Esophagus muscularis mucosa (tissue), 4 donors: Measurements from ENCODE around the gene MEIOSIN. TPM values are rescaled to one million over a fixed set of nuclear protein-coding genes. Genes with fewer than 3 reads are reported as not detected.
"Not testable (repeated sequence)": the region's sequence is repeated elsewhere in the genome, so short reads cannot be mapped to it uniquely, and the experiment has no call there.

ENCODE experiments used
- DNase-seq: peaks from one replicate; pipeline ENCODE4 v3.0.0-alpha.2; 2017; ENCODE audit errors: extremely low spot score
- H3K27ac ChIP-seq, 4 donors: fragments of 200-600 bp; sonication (generic); replicated peaks in 1 of 4; 1 replicate in 3 of 4; 2 replicates in 1 of 4; pipeline ENCODE4 v1.5.1; 2016 to 2019; ENCODE audit warnings: mild to moderate bottlenecking in 1 of 4
- H3K27me3 ChIP-seq, 4 donors: fragments of 200-600 bp; sonication (generic); one replicate each; pipeline versions ENCODE4 v1.5.1 to v1.6.0; 2016 to 2019
- H3K36me3 ChIP-seq, 4 donors: fragments of 200-600 bp; sonication (generic); one replicate each; pipeline ENCODE4 v1.5.1; 2016 to 2019
- H3K4me1 ChIP-seq, 4 donors: fragments of 200-600 bp; sonication (generic); one replicate each; pipeline ENCODE4 v1.5.1; 2016 to 2019
- H3K4me3 ChIP-seq, 4 donors: fragments of 200-600 bp; sonication (generic); 1 replicate in 2 of 4; 2 replicates in 2 of 4; pipeline ENCODE4 v1.5.1; 2016 to 2019; ENCODE audit warnings: mild to moderate bottlenecking in 4 of 4, moderate library complexity in 1 of 4
- H3K9me3 ChIP-seq, 4 donors: fragments of 200-600 bp; sonication (generic); 1 replicate in 3 of 4; 2 replicates in 1 of 4; pipeline ENCODE4 v1.5.1; 2016 to 2019
- EP300 ChIP-seq: sonication (generic); formaldehyde crosslinking; IDR thresholded peaks from one replicate; pipeline ENCODE4 v1.6.1; 2017; ENCODE audit warnings: antibody characterized with exemption
- POLR2A ChIP-seq: fragments of 450-650 bp; IDR thresholded peaks from one replicate; pipeline ENCODE4 v1.6.1; 2017; ENCODE audit warnings: antibody characterized with exemption, moderate library complexity, mild to moderate bottlenecking, low read depth
- POLR2AphosphoS5 ChIP-seq, 2 donors: sonication (generic); formaldehyde crosslinking; IDR thresholded peaks; one replicate each; pipeline ENCODE4 v1.6.1; 2017; ENCODE audit warnings: antibody characterized with exemption in 2 of 2
- WGBS: methylation state at CpG from one replicate; pipeline ENCODE4 v1.1.5; 2018; 5-methylcytosine and 5-hydroxymethylcytosine counted together
- intact Hi-C: fragments of 100-400 bp; cut with DNase I; formaldehyde crosslinking; loops from one replicate; pipeline ENCODE4 v1.15.1; 2023
- total RNA-seq, 4 donors: library from RNA; depleted of rRNA; stranded (reverse); fragments of >200 nt; gene quantifications; one replicate each; pipeline versions ENCODE4 v1.1.0 to v1.2.1, GENCODE V29; 2016
- TF ChIP-seq, protein P1 (sequence below), 3 experiments: fragments of 200-600 bp in 2 of 3; fragments of 450-650 bp in 1 of 3; sonication (generic) in 2 of 3; IDR thresholded peaks; one replicate each; pipeline ENCODE4 v1.5.1; 2017 to 2019; ENCODE audit warnings: antibody characterized with exemption in 3 of 3, mild to moderate bottlenecking in 2 of 3, moderate library complexity in 1 of 3

MEIOSIN gene
- total RNA-seq, 4 donors from 2014 or later: not detected

DNA sequence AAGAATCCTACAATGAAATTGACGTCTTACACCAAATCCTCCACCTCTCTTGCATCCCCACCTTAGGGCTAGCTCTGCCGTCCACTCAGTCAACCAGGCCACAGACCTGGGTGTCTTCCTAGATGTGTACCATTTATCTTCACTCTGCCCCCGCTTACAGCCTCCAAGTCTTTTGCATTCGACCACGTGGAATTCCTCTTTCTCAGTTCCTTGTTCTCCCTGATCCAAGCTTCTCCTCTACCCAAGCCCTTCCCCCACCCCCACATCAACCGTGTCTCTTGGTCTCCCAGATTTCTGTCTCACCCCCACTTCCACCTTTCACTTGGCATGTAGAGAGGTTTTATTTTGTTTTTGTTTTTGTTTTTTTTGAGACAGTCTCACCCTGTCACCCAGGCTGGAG lies 60.6 kb downstream of the MEIOSIN start:
- Histone ChIP-seq H3K4me1 (peaks cover 25 to 38% (median 29%) of the 10 kb centered on the region in 4 donors), H3K36me3 (peaks cover 5 to 22% (median 21%) of the 10 kb centered on the region in 4 donors), H3K9me3 (no peaks in the 10 kb centered on the region), H3K4me3 (no peak overlapping the region), H3K27me3 (no peaks in the 10 kb centered on the region), H3K27ac (no peak overlapping the region)
- no peak for DNase-seq
- intact Hi-C loops: no loop called here
- TF ChIP-seq POLR2A: no peak
- TF ChIP-seq, protein P1, sequence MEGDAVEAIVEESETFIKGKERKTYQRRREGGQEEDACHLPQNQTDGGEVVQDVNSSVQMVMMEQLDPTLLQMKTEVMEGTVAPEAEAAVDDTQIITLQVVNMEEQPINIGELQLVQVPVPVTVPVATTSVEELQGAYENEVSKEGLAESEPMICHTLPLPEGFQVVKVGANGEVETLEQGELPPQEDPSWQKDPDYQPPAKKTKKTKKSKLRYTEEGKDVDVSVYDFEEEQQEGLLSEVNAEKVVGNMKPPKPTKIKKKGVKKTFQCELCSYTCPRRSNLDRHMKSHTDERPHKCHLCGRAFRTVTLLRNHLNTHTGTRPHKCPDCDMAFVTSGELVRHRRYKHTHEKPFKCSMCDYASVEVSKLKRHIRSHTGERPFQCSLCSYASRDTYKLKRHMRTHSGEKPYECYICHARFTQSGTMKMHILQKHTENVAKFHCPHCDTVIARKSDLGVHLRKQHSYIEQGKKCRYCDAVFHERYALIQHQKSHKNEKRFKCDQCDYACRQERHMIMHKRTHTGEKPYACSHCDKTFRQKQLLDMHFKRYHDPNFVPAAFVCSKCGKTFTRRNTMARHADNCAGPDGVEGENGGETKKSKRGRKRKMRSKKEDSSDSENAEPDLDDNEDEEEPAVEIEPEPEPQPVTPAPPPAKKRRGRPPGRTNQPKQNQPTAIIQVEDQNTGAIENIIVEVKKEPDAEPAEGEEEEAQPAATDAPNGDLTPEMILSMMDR (IDR thresholded peaks at IDR 0.05): no peak
- no peak for TF ChIP-seq POLR2AphosphoS5 (IDR thresholded peaks at IDR 0.05)
- no peak for TF ChIP-seq EP300
- 47% methylated on average over 6 of the region's 6 CpGs for WGBS

DNA sequence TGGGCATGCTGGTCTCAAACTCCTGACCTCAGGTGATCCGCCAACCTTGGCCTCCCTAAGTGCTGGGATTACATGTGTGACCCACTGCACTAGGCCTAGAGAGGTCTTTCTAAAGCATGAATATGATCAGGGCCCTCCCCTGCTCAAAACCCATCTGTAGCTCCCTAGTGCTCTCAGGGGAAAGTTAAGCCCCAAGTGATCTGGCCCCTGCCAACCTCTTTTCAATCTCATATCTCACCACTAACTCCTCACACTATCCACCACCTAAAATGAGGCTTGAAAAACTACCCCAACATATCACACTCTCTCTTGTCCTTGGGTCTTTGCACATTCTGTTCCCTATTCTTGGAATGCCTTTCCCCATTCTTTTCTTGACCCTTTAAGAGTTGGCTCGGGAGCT lies 61.4 kb downstream of the MEIOSIN start:
- 88% methylated on average over 2 of the region's 2 CpGs for WGBS
- no peak for DNase-seq
- TF ChIP-seq EP300 (no peak), POLR2A (no peak), POLR2AphosphoS5 (IDR thresholded peaks at IDR 0.05) (no peak)
- TF ChIP-seq, protein P1 (IDR thresholded peaks at IDR 0.05): no peak
- intact Hi-C loops: no loop called here
- Histone ChIP-seq H3K27ac (no peak overlapping the region), H3K4me1 (peaks cover 27 to 46% (median 35%) of the 10 kb centered on the region in 4 donors), H3K9me3 (no peaks in the 10 kb centered on the region), H3K27me3 (no peaks in the 10 kb centered on the region), H3K36me3 (peaks cover 0 to 14% (median 13%) of the 10 kb centered on the region in 4 donors), H3K4me3 (no peak overlapping the region)

DNA sequence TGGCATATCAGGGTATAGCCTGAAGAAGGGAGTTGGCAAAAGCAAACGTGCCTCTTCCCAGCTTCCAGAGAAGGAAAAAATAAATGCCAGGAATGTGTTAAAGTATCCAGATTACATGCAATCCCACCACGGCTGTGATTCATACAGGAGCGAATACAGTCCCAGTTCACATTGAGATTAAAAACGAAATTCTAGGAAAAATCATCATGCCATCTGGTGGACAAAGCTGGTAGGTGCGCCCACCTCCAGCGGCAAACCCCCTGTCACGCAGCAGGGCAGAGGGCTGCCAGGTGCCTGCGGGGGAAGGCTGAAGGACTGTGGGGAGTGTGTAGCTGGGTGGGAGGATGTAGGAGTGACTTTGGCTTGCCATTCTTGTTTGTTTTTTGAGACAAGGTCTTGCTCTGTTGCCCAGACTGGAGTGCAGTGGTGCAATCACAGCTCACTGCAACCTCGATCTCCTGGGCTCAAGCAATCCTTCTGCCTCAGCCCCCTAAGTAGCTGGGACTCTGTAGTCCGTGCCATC lies 65.8 kb downstream of the MEIOSIN start:
- H3K4me1 ChIP-seq: peaks cover 6 to 12% (median 10%) of the 10 kb centered on the region in 4 donors
- H3K27ac ChIP-seq: peak overlapping the region in 1 of 4 donors; percentile 34
- WGBS: 7% methylated on average over 10 of the region's 10 CpGs
- TF ChIP-seq EP300 (no peak), POLR2AphosphoS5 (IDR thresholded peaks at IDR 0.05) (peak; percentile 23 to 69), POLR2A (no peak)
- TF ChIP-seq, protein P1 (IDR thresholded peaks at IDR 0.05): peak; percentile 91 to 96 (median 95)
- H3K4me3 ChIP-seq: no peak overlapping the region
- no peaks in the 10 kb centered on the region for H3K9me3 ChIP-seq
- intact Hi-C loops: loop anchor here (1.0 kb wide), 1 partner anchor 30 kb away; the partner anchor contains the start of gene SIX5
- H3K36me3 ChIP-seq: no peaks in the 10 kb centered on the region
- DNase-seq: no peak
- H3K27me3 ChIP-seq: no peaks in the 10 kb centered on the region

DNA sequence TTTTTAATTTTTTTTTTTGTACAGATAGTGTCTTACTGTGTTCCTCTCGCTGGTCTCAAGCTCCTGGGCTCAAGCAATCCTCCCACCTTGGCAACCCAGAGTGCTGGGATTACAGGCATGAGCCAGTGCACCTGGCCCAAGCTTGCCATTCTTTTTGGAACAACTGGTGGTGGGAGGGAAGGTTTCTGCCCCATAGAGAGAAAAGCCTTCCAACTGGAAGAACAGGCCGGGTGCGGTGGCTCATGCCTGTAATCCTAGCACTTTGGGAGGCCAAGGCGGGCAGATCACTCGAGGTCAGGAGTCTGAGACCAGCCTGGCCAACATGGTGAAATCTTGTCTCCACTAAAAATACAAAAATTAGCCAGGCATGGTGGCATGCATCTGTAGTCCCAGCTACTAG lies 66.3 kb downstream of the MEIOSIN start:
- H3K27me3 ChIP-seq, H3K36me3 ChIP-seq, DNase-seq, H3K27ac ChIP-seq, H3K4me3 ChIP-seq, H3K9me3 ChIP-seq: not testable (repeated sequence)
- intact Hi-C loops: loop anchor here (1.0 kb wide), 1 partner anchor 30 kb away; the partner anchor contains the start of gene SIX5
- 86% methylated on average over 5 of the region's 5 CpGs for WGBS
- H3K4me1 ChIP-seq: peaks cover 6 to 12% (median 10%) of the 10 kb centered on the region in 4 donors

DNA sequence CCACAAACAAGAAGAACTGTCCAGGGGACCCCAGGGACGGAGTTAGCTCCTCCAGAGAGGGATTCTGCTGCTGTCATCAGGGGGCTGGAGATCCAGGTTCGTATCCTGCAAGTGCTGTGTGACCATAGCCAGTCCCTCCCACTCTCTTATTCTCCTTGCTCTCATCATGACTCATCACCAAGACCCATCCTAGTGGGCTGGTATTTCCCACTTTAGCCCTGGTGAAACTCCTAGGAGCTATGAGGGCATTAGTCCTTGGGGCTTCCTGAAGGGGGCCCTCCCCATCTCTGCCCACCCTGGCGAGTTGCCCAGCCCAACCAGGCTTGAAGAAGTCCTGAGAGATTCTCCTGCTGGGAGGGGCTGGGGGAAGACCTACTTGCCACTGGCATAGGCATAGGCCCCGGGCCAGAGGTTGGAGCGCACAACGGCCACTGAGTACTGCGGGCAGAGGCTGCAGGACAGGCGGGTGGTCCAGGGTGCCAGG lies 66.9 kb downstream of the MEIOSIN start:
- H3K9me3 ChIP-seq: no peaks in the 10 kb centered on the region
- DNase-seq: no peak
- TF ChIP-seq EP300: no peak
- TF ChIP-seq, protein P1 (IDR thresholded peaks at IDR 0.05): no peak
- TF ChIP-seq POLR2A: no peak
- no peak for TF ChIP-seq POLR2AphosphoS5 (IDR thresholded peaks at IDR 0.05)
- no peaks in the 10 kb centered on the region for H3K36me3 ChIP-seq
- H3K27ac ChIP-seq: no peak overlapping the region
- intact Hi-C loops: no loop called here
- no peak overlapping the region for H3K4me3 ChIP-seq
- WGBS: 91% methylated on average over 7 of the region's 8 CpGs
- peaks cover 6 to 12% (median 10%) of the 10 kb centered on the region in 4 donors for H3K4me1 ChIP-seq
- no peaks in the 10 kb centered on the region for H3K27me3 ChIP-seq
